Stimulated activated CD8-positive, alpha-beta memory T cell treated with anti-CD3 and anti-CD28 coated beads, Interleukin-7, amount 100 ng/mL, for 24 hours (primary cell): ENCODE data around the gene PRSS38.

Source experiments
- DNase-seq: peaks from one replicate; pipeline ENCODE4 v3.0.0-alpha.2; 2020; ENCODE audit warnings: low read depth

Gene PRSS38

GRCh38 chr1:227885135-227885647 lies 69.7 kb downstream of the PRSS38 start:
- DNase-seq: no peak

GRCh38 chr1:227885648-227886502 lies 70.4 kb downstream of the PRSS38 start:
- DNase-seq: no peak

GRCh38 chr1:227886503-227886961 lies 71.1 kb downstream of the PRSS38 start:
- no peak for DNase-seq

DNA sequence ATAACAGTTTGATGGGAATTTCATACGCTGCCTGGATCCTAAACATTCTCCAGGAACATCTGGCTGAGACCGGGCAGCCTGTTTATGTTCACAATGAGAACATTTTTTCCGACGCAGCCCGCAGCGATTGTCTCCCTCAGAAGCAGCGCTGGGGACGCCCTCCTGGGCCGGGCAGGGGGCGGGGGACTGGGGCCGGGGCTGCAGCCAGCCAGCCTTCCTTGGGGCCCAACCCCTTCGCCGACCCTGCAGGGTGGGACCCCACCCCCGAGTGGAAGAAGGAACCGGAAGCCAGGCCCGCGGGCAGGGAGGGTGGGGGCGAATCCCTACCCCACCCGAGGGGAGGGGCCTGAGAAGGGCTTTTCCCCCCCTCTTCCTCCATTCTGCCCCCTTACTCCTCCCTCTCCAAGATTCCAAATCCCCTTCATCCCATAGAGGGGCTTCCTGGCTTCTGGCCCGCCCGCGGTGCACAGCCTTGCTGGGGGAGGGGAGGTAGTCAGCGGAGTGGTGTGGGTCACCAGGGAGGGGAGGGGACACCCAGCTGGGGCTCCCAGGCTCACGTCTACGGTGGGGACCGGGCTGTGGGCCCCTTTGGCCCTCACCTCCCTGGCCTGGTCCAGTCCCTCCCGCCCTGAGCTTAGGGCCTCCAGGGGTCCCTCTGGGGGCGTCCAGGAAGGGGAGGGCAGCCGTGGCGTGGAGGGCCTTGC lies 71.7 kb downstream of the PRSS38 start:
- DNase-seq: no peak

GRCh38 chr1:227887697-227888403 lies 72.4 kb downstream of the PRSS38 start:
- DNase-seq: no peak

DNA sequence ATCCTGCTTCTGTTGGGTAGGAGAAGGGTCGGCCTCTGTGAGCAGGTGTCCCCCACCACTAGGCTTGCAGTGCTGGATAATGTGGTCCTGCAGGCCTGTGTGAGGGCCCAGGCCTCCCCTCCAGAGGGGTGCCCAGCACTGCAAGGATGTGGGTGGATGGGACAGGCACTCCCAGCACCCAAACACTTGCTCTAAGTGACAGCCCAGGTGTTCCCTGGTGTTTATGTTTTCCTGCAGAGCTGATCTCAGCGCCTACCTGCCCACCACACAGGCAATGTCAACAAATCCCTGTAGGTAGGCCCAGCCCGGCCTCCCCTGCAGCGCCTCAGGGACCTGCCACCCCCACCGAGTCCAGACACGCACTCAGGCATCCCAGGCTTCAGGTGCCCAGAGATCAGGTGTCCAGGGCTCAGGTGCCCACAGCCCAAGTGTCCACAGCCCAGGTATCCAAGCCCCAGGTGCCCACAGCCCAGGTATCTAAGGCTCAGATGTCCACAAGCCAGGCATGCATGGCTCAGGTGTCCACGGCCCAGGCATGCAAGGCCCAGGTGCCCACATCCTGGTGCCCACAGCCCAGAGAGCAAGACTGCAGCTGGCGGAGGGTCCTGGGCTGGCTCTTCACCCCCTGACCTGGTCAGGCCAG lies 73.0 kb downstream of the PRSS38 start:
- no peak for DNase-seq

DNA sequence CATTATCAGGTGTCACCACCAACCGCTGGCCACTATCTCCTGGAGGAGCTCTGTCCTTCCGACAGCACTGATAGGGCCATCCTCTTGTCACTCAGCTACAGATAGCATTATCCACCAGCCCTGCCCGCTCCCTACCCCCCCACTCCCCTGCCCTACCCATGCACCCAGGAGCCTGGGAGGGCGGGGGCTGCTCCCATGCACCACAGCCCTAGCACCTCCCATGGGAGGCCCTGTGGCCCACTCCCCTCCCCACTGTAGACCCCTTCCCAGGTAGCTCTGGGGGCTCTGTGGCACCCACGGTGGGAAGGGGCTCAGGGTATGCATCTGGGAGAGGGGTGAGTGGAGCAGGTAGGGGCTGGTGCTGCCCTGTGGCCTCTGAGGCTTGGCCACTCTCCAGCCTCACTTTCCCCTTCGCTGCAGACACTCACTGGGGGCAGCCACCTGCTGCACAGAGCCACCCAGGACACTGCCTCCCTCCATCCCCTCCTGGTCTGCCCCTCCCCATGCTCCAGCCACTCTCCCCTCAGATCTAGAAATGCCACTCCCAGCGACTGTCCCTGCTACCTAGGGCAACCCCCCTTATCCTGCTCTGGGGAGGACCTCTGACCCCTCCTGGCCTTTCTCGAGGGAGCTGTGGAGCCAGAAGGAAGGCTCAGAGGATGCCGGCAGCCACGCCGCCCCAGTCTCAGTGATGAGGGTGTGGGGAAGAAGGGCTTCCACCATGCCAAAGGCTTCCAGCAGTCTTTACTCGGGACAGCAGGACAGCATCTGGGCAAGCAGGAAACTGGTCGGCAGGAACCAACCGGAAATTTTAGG lies 73.8 kb downstream of the PRSS38 start:
- DNase-seq: no peak

GRCh38 chr1:227889863-227890405 lies 74.5 kb downstream of the PRSS38 start:
- DNase-seq: no peak

DNA sequence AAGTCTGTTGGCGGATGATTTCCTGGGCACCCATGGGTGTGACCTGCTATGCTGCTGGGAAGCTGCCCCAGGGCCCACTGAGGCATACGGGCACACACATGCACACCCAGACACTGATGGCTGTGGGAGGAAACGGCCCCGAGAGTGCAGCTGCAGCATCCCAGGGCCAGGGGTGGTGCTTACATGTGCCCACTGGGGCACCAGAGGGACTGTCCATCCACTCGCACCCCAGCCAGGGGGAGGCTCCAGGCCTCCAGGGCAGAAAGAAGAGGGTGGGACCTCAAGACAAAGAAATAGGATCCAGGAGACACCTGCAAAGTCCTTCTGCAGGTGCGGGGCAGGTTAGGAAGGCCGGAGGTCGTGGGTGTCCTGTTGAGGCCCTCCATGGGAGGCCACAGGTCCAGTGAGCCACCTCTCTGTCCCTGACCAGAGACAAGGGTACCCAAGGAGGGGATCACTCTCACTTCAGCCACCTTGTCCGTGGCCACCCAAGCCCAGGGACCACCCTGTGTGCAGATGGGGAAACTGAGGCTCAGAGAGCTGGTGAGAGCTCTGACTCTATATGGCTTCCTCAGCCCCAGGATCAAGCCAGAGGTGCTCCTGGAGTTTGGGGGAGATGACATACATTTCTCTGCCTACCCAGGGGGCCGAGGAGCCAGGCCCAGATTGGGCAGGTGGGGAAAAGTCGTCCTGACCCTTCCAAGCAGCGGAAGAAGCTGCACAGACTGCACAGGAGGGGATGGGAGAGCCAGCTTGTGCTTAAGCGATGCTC lies 75.2 kb downstream of the PRSS38 start:
- DNase-seq: no peak

DNA sequence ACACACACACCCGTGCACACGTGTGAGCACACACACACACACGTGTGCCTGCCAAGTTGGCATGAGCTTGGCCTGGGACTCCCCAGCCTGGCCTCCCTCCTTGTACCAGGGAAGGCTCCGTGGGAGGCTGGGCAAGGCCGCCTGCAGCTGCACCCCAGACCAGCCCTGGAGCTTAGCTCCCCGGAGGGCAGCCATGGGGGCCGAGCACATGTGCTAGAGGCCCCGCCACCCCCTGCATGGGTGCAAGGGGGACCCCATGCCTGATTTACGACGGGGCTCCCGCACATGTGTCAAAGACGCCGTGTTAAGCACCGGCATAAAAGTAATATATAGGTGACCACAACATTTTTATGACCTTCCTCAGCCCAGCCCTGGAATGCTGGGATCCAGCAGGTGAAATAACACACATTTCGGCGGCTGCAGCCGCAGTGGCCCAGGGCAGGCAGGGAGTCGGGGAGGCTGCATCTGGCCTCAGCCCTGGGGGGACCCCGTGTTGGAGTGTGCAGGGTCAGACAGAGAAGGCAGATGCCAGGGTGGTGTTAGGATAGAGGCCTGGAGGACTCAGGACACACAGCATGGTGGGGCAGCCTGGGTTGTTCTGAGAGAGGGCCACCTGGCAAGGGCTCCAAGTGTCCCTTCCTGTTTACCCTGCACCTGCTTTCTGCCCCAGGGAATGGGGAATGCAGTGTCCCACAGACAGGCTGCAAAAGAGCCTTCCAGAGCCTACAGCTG lies 75.9 kb downstream of the PRSS38 start:
- DNase-seq: no peak

DNA sequence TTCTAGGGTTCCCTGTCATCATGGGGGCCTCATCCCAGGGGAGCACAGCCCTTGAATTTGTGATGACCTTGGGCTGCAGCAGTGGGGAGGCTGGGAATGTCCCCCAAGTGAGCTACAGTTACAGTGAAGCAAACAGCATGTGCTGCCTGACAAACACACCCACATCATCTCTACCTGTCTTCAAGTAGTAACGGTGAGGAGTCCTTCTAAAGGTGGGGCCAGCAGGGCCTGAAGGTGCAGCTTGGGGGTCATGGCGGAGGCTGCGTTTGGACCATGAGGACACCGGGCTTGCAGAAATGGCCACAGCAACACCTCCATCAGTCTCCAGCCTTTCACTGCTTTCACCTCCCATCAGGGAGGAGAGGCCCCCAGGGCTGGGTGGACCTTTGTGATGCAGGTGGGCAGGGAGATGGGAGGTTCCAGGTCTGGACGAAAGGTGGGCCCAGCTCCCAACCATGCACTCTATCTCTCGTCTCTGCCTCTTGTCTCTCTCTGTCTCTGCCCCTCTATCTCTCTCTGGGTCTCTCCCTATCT lies 76.5 kb downstream of the PRSS38 start:
- DNase-seq: no peak

- DNase-seq: no peak
Observed at GRCh38 chr1:227892489-227893299, 77.2 kb downstream of the PRSS38 start.

- no peak for DNase-seq
Observed at GRCh38 chr1:227893300-227893948, 77.9 kb downstream of the PRSS38 start.

GRCh38 chr1:227893949-227894721 lies 78.7 kb downstream of the PRSS38 start:
- DNase-seq: no peak

- DNase-seq: no peak
Observed at GRCh38 chr1:227894831-227895451, 79.5 kb downstream of the PRSS38 start.
